Neuron (in vitro differentiated cells): Measurements from ENCODE around the gene PTCH2.

ENCODE experiments used
- H2AFZ ChIP-seq: one replicate; pipeline ENCODE4 v1.6.1; 2013; ENCODE audit warnings: low read depth, mild to moderate bottlenecking, inconsistent platforms, low read length, moderate library complexity
- H3K27me3 ChIP-seq: one replicate; pipeline ENCODE4 v1.6.1; 2013; ENCODE audit warnings: low read length; ENCODE audit not compliant: insufficient read depth
- H3K36me3 ChIP-seq: one replicate; pipeline ENCODE4 v1.6.1; 2013; ENCODE audit warnings: low read length; ENCODE audit not compliant: insufficient read depth
- H3K4me1 ChIP-seq: one replicate; pipeline ENCODE4 v1.6.1; 2013; ENCODE audit warnings: low read length; ENCODE audit not compliant: insufficient read depth
- H3K4me3 ChIP-seq: 2 replicates; pipeline ENCODE4 v1.5.1; 2013; ENCODE audit warnings: mild to moderate bottlenecking, low read length, moderate library complexity
- H3K9me3 ChIP-seq: one replicate; pipeline ENCODE4 v1.6.1; 2013; ENCODE audit warnings: low read length

PTCH2 gene

DNA sequence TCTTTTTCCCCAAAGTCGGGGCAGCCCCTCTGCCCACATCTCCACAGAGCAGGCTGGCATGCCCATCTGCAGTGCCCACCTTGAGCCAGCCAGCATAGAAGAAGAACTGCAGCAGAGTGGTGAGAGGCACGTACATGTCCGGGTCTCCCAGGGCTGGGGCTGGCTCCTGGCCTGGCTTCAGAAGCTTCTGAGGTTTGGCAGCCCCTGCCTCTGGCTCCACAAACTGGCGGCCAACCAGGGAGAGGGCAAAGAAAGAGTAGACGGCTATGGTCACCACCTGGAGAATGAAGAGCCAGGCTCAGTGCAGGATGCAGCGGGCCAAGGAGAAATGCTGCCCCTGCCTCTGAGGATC is 58.0 kb downstream of the PTCH2 start:
- peaks cover 5% of the 10 kb centered on the region for H3K36me3 ChIP-seq
- H3K9me3 ChIP-seq: no peaks in the 10 kb centered on the region
- H3K4me1 ChIP-seq: peaks cover 5% of the 10 kb centered on the region
- no peak overlapping the region for H2AFZ ChIP-seq
- no peak overlapping the region for H3K4me3 ChIP-seq
- peaks cover 10% of the 10 kb centered on the region for H3K27me3 ChIP-seq

DNA sequence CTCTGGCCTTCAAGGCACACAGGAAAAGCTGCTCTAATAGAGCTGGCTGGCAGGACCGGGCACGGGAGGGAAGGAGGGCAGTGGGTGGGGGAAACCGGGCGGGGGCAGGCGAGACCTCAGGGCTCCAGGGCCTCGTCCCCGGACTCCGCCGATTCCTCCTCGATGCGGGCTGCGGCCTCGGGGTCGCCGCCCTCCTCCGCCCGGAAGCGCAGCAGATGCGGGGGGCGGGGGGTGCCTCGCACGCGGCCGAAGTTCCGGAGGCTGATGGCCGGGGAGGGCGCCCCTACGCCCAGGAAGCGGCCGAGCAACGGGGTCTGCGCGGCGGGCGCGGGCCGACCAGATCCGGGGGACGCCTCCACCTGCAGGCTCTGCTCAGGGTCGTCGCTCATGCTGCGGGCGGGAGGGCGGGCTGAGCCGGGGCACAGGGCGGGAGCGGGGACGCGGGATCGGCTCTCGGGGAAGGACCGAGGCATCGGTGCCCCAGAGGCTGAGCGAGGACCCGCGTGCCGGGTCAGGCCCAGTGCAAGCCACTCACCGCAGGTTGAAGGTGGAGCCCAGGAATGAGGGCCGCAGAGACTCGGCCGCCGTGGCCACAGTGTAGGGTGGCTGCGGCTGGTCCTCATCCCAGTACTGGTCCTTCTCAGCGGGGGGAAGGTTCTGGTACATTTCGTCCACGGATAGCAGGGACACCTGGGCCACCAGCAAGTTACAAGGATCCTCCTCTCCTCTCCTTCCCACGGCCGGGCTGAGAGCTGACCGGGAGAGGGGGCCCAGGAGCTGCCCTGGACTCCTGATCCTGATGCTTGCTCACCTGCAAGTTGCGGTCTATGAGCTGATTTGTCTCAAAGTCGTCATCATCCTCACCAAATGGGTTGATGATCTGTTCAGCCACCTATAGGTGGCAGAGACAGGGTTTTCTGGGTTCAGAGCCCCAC is 58.7 kb downstream of the PTCH2 start:
- H2AFZ ChIP-seq: no peak overlapping the region
- H3K27me3 ChIP-seq: peaks cover 10% of the 10 kb centered on the region
- no peaks in the 10 kb centered on the region for H3K4me1 ChIP-seq
- H3K36me3 ChIP-seq: peaks cover 10% of the 10 kb centered on the region
- no peak overlapping the region for H3K4me3 ChIP-seq
- no peaks in the 10 kb centered on the region for H3K9me3 ChIP-seq

DNA sequence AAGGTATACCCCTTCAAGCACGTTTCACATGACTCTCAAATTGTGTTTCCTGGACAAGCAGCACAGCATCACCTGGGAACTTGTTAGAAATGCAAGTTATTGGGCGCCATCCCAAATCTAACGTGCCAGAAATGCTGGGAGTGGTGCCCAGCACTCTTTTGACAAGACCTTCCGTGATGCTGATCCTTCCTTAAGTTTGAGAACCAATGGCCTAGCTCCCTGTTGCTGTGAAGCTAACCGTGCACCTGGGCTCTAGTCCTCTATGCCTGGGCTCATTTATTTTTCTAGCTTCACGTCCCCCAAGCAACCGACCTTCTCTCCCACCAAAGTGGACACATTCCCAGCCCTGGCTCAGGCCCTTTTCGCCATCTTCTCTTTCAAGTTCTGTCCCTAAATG is 59.4 kb downstream of the PTCH2 start:
- peaks cover 17% of the 10 kb centered on the region for H3K36me3 ChIP-seq
- H3K4me1 ChIP-seq: no peaks in the 10 kb centered on the region
- no peaks in the 10 kb centered on the region for H3K9me3 ChIP-seq
- H2AFZ ChIP-seq: no peak overlapping the region
- H3K4me3 ChIP-seq: no peak overlapping the region
- peaks cover 10% of the 10 kb centered on the region for H3K27me3 ChIP-seq

DNA sequence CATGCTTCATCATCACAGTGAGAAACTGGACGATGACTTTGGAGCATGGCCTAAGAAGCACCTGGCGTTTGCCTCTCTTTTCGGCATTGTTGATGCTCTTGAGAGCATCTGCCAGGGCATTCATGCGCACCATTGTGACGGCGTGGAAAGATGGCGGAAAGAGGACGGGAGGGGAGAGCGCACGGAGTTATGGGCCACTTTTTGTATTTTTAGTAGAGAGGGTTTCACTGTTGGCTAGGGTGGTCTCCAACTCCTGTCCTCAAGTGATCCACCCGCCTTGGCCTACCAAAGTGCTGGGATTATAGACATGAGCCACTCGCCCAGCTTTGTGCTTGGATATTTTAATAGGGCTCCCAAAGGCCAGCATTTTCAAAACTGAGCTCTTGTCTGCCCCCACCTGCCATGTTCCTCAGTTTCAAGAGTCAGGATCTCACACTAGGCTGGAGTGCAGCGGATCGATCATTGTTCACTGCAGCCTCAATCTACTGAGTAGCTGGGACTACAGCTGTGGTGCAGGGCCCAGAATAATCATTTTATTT is 62.4 kb downstream of the PTCH2 start:
- no peak overlapping the region for H3K4me3 ChIP-seq
- peaks cover 18% of the 10 kb centered on the region for H3K4me1 ChIP-seq
- no peak overlapping the region for H2AFZ ChIP-seq
- peaks cover 4% of the 10 kb centered on the region for H3K27me3 ChIP-seq
- no peaks in the 10 kb centered on the region for H3K9me3 ChIP-seq
- H3K36me3 ChIP-seq: peaks cover 46% of the 10 kb centered on the region

DNA sequence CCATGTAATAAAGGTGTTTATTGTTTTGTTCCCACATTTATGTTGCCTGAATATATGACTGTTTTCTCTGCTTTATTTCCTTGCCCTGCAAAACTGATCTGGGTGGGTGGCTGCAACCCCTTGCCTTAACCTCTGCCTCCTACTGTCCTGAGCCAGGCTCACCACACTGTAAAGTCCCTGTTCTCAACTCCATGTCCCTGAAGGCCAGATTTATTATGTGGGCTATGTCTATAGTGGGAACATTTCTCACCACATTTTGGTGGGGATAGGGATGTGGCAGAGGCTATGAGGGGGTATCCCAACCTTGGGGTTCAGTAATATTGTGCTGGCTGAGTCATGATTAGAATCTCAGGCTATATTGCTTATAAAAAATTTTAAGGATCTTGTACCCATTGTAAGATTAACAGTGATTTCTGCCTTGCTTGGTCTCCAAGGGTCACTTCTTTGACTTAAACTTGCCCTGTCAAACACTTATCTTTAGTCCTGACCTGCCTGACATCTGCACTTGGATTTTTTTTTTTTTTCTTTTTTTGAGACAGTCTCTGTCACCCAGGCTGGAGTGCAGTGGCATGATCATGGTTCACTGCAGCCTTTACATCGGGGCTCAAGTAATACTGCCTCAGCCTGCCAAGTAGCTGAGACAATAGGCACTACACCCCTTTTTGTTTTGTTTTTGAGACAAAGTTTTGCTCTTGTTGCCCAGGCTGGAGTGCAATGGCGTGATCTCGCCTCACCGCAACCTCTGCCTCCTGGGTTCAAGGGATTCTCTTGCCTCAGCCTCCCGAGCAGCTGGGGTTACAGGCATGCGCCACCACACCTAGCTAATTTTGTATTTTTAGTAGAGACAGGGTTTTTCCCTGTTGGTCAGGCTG is 64.1 kb downstream of the PTCH2 start:
- H3K36me3 ChIP-seq: peaks cover 46% of the 10 kb centered on the region
- H3K9me3 ChIP-seq: no peaks in the 10 kb centered on the region
- H2AFZ ChIP-seq: no peak overlapping the region
- no peaks in the 10 kb centered on the region for H3K27me3 ChIP-seq
- peaks cover 18% of the 10 kb centered on the region for H3K4me1 ChIP-seq
- no peak overlapping the region for H3K4me3 ChIP-seq

DNA sequence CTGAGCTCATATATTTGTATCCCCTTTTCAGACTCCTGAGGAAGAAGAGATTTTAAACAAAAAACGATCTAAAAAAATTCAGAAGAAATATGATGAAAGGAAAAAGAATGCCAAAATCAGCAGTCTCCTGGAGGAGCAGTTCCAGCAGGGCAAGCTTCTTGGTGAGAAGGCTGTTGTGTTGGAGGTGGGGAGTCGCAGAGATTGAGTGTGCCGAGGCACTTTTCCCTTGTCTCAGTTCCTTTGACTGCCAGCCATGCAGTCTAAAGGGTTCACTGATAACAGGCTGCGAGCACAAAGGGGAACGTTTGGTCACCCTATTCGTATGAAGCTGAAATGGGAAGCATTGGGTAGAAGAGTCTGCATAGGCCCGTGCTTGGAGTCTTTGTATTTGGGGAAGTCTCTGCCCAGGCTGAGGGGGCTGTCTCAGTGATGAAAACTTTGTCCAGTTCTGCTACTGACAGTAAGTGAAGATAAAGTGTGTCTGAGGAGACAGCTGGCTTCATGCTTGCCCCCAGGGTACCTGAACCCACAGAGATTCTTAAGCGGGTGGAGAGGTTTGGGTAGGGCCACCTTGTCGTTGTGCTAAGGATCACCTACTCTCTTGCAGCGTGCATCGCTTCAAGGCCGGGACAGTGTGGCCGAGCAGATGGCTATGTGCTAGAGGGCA is 65.0 kb downstream of the PTCH2 start:
- peaks cover 18% of the 10 kb centered on the region for H3K4me1 ChIP-seq
- H2AFZ ChIP-seq: no peak overlapping the region
- H3K36me3 ChIP-seq: peaks cover 46% of the 10 kb centered on the region
- no peak overlapping the region for H3K4me3 ChIP-seq
- no peaks in the 10 kb centered on the region for H3K27me3 ChIP-seq
- no peaks in the 10 kb centered on the region for H3K9me3 ChIP-seq

DNA sequence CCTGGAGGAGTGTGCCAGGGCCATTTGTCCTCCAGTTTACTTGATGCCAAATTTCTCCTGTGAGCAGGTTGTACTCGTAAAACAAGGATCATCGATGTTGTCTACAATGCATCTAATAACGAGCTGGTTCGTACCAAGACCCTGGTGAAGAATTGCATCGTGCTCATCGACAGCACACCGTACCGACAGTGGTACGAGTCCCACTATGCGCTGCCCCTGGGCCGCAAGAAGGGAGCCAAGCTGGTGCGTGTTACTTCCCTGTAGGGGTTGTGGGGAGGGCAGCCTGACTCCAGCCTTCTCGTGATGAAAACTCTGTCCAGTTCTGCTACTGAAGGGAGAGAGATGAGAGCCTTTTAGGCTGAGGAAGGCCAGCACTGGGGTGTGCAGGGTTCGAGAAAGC is 65.5 kb downstream of the PTCH2 start:
- Histone ChIP-seq H2AFZ (no peak overlapping the region), H3K27me3 (no peaks in the 10 kb centered on the region), H3K4me3 (no peak overlapping the region), H3K36me3 (peaks cover 46% of the 10 kb centered on the region), H3K4me1 (peaks cover 18% of the 10 kb centered on the region), H3K9me3 (no peaks in the 10 kb centered on the region)

DNA sequence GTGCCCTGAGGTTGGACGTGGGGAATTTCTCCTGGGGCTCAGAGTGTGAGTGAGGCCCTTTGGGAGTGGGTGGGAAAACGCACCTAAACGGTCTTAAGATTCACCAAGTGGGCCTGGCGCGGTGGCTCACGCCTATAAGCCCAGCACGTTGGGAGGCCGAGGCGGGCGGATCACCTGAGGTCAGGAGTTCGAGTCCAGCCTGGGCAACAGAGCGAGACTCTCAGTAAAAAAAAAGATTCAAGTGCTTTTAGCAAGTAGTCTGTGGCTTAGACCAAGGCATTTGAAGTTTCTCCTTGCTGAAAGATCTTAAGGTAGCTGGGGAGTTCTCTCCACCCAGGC is 66.4 kb downstream of the PTCH2 start:
- Histone ChIP-seq H3K27me3 (no peaks in the 10 kb centered on the region), H3K9me3 (no peaks in the 10 kb centered on the region), H3K4me1 (peaks cover 18% of the 10 kb centered on the region), H3K36me3 (peaks cover 46% of the 10 kb centered on the region), H3K4me3 (peak overlapping the region; percentile 93), H2AFZ (no peak overlapping the region)

DNA sequence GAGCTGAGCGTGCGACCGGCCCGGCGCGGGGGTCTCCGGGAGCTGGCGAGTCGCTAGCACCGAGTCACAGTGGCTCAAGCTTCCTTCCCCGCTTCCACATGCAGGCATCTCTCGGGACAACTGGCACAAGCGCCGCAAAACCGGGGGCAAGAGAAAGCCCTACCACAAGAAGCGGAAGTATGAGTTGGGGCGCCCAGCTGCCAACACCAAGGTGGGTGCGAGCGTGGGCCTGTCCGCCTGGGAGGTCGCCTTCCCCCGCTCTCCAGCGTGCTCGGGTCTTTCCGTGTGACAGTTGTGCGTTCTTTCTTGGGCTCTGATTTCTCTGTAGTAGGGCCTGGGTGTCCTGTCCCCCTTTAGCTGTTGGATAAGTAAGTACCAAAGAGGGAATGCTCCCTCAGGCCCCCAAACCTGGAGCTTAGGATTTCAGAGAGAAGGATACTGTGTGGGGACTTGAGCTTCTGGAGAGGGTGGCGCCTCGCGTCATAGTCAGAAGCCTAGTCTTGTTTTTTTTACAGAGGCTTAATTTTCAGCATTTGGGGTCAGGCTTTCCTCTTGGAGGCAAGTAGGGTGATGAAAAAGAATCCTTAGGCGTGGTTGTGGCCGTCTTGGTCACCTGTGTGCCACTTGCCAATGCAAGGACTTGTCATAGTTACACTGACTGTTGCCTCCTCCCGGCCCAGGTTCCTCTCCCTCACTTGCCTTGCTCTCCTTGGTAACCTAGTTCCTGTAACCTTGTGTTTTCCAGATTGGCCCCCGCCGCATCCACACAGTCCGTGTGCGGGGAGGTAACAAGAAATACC is 66.9 kb downstream of the PTCH2 start:
- Histone ChIP-seq H3K4me1 (peaks cover 18% of the 10 kb centered on the region), H3K9me3 (no peaks in the 10 kb centered on the region), H3K27me3 (no peaks in the 10 kb centered on the region), H3K4me3 (peak overlapping the region; percentile 93), H2AFZ (no peak overlapping the region), H3K36me3 (peaks cover 44% of the 10 kb centered on the region)

DNA sequence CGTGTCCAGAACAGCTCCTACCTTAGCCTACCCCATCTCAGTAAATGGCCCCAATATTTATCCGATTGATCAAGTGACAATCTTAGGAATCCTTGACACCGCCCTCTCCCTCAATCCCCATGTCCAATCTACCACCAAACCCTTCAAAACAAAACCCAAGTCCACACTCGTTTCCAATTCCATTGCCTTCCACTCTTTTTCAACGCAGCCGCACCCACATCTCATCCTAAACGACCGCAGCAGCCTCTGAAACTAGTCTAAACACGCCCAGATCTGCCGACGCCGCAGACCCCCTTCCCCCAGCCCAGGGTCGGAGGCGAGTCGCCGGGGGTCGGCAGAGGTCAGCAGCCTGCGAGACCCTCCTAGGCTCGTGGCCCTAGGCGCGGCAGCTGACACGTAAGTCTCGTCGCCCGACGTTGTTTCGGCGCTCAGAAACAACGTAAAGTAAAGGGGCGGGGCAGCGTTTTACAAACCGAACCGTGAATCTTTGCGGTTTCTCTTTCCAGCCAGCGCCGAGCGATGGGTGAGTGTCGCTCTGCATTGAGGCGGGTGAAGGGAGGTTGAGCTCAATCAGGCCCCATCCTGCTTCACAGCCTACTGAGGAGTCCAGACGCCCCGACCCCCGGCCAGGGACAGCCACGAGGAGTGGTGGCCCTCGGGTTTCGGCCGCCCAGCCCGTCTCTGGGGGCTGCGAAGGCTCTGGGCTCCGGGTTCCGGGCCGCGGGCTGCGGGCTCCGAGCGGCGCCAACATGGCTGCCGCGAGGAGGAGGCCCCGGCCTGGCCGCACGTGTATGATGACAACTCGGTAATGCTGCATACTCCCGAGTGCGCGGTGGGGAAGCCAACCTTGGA is 67.7 kb downstream of the PTCH2 start, which contains the start of gene RPS8:
RPS8 (plus strand) TSS at position 463 of the 852 bp plus-strand sequence; CDS start at position 520, 57 bp downstream.
- H3K36me3 ChIP-seq: peaks cover 41% of the 10 kb centered on the region
- peaks cover 18% of the 10 kb centered on the region for H3K4me1 ChIP-seq
- H3K9me3 ChIP-seq: no peaks in the 10 kb centered on the region
- H2AFZ ChIP-seq: peak within 1 kb of the TSS; percentile 68
- peak within 1 kb of the TSS; percentile 93 for H3K4me3 ChIP-seq
- H3K27me3 ChIP-seq: no peaks in the 10 kb centered on the region
